GM12878 (cell line): ENCODE results near the gene DNMT3A. TPM values are rescaled to one million over a fixed set of nuclear protein-coding genes. Genes with fewer than 3 reads are reported as not detected.

Experiments
- ATAC-seq: fragments of 200-7000 bp; cut with Tn5 transposase; 3 replicates; pipeline ENCODE4 v1.9.1; 2020; ENCODE audit warnings: mild to moderate bottlenecking, moderate library complexity
- BruUV-seq: library from RNA; stranded (reverse); fragments of 400-500 nt; replicated peaks from 2 replicates; lab custom pipeline; 2021; lab: Mats Ljungman, UMichigan
- CTCF ChIA-PET: fragments of 300-600 bp; sonication (Branson Sonifier 250); formaldehyde crosslinking; extraction: SDS; loops from one replicate; lab custom pipeline; 2021; ENCODE audit warnings: inconsistent platforms; lab: Yijun Ruan, JAX
- POLR2A ChIA-PET: fragments of 350-600 bp; formaldehyde crosslinking; extraction: SDS; loops from one replicate; lab custom pipeline; 2021; ENCODE audit warnings: inconsistent platforms; lab: Charles Lee
- RAD21 ChIA-PET: fragments of 300-600 bp; sonication (Branson Sonifier 250); formaldehyde crosslinking; loops from one replicate; lab custom pipeline; 2023; ENCODE audit warnings: antibody characterized with exemption; ENCODE audit not compliant: unreplicated experiment; lab: Charles Lee
- SMC1A ChIA-PET: fragments of 300-600 bp; sonication (Branson Sonifier 250); formaldehyde crosslinking; loops from one replicate; lab custom pipeline; 2023; ENCODE audit not compliant: unreplicated experiment, uncharacterized antibody; lab: Charles Lee
- DNase-seq: peaks from one replicate; pipeline ENCODE4 v3.0.0-alpha.2; 2011; ENCODE audit warnings: low read depth, low spot score
- FAIRE-seq: peaks from 3 replicates; lab custom pipeline; 2011; peaks lifted over from hg19 to GRCh38; lab: Jason Lieb, UNC
- H2AFZ ChIP-seq: 2 replicates; pipeline ENCODE4 v1.6.0; 2011; ENCODE audit warnings: low read depth, low read length, control low read depth; ENCODE audit not compliant: control insufficient read depth
- H3K27ac ChIP-seq: 2 replicates; pipeline ENCODE4 v1.5.1; 2011; ENCODE audit warnings: control low read depth; ENCODE audit not compliant: control insufficient read depth, insufficient read depth
- H3K27me3 ChIP-seq, 2 experiments: replicated peaks in 1 of 2; 2 replicates each; pipeline versions ENCODE4 v1.6.0 to v1.6.1; 2011; ENCODE audit warnings: low read length in 1 of 2; ENCODE audit not compliant: control insufficient read depth in 2 of 2, insufficient read depth in 2 of 2
- H3K36me3 ChIP-seq, 2 experiments: 2 replicates each; pipeline ENCODE4 v1.5.1; 2011; ENCODE audit warnings: low read length in 1 of 2; ENCODE audit not compliant: control insufficient read depth in 2 of 2, insufficient read depth in 2 of 2
- H3K4me1 ChIP-seq: 2 replicates; pipeline ENCODE4 v1.6.1; 2011; ENCODE audit warnings: mild to moderate bottlenecking, low read length, moderate library complexity, mixed read lengths; ENCODE audit not compliant: control insufficient read depth, insufficient read depth
- H3K4me2 ChIP-seq: 2 replicates; pipeline ENCODE4 v1.6.0; 2011; ENCODE audit warnings: control low read depth; ENCODE audit not compliant: control insufficient read depth, insufficient read depth
- H3K4me3 ChIP-seq: fragments of 200-600 bp; sonication (generic); 2 replicates; pipeline ENCODE4 v1.5.1; 2016
- H3K79me2 ChIP-seq: 2 replicates; pipeline ENCODE4 v1.6.0; 2011; ENCODE audit warnings: low read length; ENCODE audit not compliant: control insufficient read depth, insufficient read depth
- H3K9ac ChIP-seq: 2 replicates; pipeline ENCODE4 v1.8.0; 2011; ENCODE audit warnings: low read length, control low read depth, mixed read lengths; ENCODE audit not compliant: control insufficient read depth, insufficient read depth
- H3K9me3 ChIP-seq: replicated peaks from 3 replicates; pipeline ENCODE4 v1.5.1; 2011; ENCODE audit warnings: mild to moderate bottlenecking, low read length; ENCODE audit not compliant: control insufficient read depth, insufficient read depth
- H4K20me1 ChIP-seq: 2 replicates; pipeline ENCODE4 v1.6.0; 2011; ENCODE audit not compliant: control insufficient read depth, insufficient read depth
- BCL11A ChIP-seq: IDR thresholded peaks from 2 replicates; pipeline ENCODE4 v1.6.1; 2011; ENCODE audit warnings: low read depth, low read length
- BHLHE40 ChIP-seq, 2 experiments: fragments of 450-650 bp in 1 of 2; IDR thresholded peaks; 2 replicates each; pipeline ENCODE4 v1.6.1; 2011 to 2017; ENCODE audit warnings: low read depth in 2 of 2, borderline replicate concordance in 1 of 2, improper control_type of control experiment in 1 of 2, low read length in 1 of 2, mild to moderate bottlenecking in 1 of 2
- CBX5 ChIP-seq: sonication (generic); IDR thresholded peaks from 2 replicates; pipeline ENCODE4 v1.6.1; 2016; ENCODE audit warnings: low read depth, moderate library complexity, mild to moderate bottlenecking, inconsistent platforms
- CHD1 ChIP-seq: IDR thresholded peaks from 2 replicates; pipeline ENCODE4 v1.6.1; 2012; ENCODE audit warnings: low read depth, low read length, improper control_type of control experiment
- EED ChIP-seq: sonication (generic); IDR thresholded peaks from 2 replicates; pipeline ENCODE4 v1.6.1; 2016; ENCODE audit warnings: antibody characterized with exemption, low read depth
- RB1 ChIP-seq: fragments of 450-650 bp; formaldehyde crosslinking; IDR thresholded peaks from 2 replicates; pipeline ENCODE4 v1.6.1; 2017; ENCODE audit warnings: mild to moderate bottlenecking, borderline replicate concordance
- TBL1XR1 ChIP-seq: IDR thresholded peaks from 2 replicates; pipeline ENCODE4 v1.6.1; 2012; ENCODE audit warnings: low read depth, low read length, improper control_type of control experiment
- TCF12 ChIP-seq: IDR thresholded peaks from 2 replicates; pipeline ENCODE4 v1.6.1; 2011; ENCODE audit warnings: low read depth, mild to moderate bottlenecking, low read length
- ZBED1 ChIP-seq: IDR thresholded peaks from 2 replicates; pipeline ENCODE4 v1.6.1; 2016; ENCODE audit warnings: borderline replicate concordance
- ZNF217 ChIP-seq: fragments of 450-650 bp; IDR thresholded peaks from 2 replicates; pipeline ENCODE4 v1.6.1; 2017; ENCODE audit warnings: antibody characterized with exemption, mild to moderate bottlenecking
- ZZZ3 ChIP-seq: IDR thresholded peaks from 2 replicates; pipeline ENCODE4 v1.6.1; 2011; ENCODE audit warnings: low read depth; ENCODE audit not compliant: control insufficient read depth, insufficient read length
- WGBS: methylation state at CpG from one replicate; pipeline ENCODE4 v1.1.6; 2016; ENCODE audit warnings: low lambda C conversion rate; ENCODE audit not compliant: insufficient replicate concordance, insufficient coverage; ENCODE audit errors: missing lambda C conversion rate; 5-methylcytosine and 5-hydroxymethylcytosine counted together
- in situ Hi-C: fragments of 300-500 bp; cut with MboI; formaldehyde crosslinking; loops from 9 replicates; pipeline ENCODE4 v1.14.3; 2018; ENCODE audit warnings: mixed read lengths
- intact Hi-C: fragments of 100-400 bp; cut with micrococcal nuclease; formaldehyde crosslinking; loops from one replicate; pipeline ENCODE4 v1.14.2; 2022; ENCODE audit not compliant: unreplicated experiment
- polyA plus RNA-seq, 11 experiments: library from polyadenylated mRNA; depleted of rRNA in 4 of 11; unstranded in 6 of 11; stranded (reverse) in 5 of 11; fragments of >200 nt; fragmentation: Nextera tagmentation in 4 of 11; fragmentation: Illumina TruSeq in 1 of 11; extraction: Ambion mirVana in 4 of 11; extraction: Trizol in 1 of 11; gene quantifications; 1 replicate in 1 of 11; 2 replicates in 10 of 11; pipeline versions ENCODE4 v1.2.1 to v1.2.3, GENCODE V29; 2011 to 2016; ENCODE audit warnings: inconsistent platforms in 2 of 11, missing spikeins in 2 of 11, low read depth in 1 of 11
- total RNA-seq, 4 experiments: library from RNA; depleted of rRNA in 3 of 4; stranded (reverse); fragments of >200 nt in 3 of 4; fragmentation: Illumina TruSeq in 1 of 4; extraction: Trizol in 1 of 4; gene quantifications; 2 replicates each; pipeline versions ENCODE4 v1.2.1 to v1.2.3, GENCODE V29; 2013 to 2021
- TF ChIP-seq, protein P1 (sequence below): fragments of 450-650 bp; IDR thresholded peaks from 2 replicates; pipeline ENCODE4 v1.6.1; 2016; ENCODE audit warnings: mild to moderate bottlenecking
- TF ChIP-seq, protein P2 (sequence below), 3 experiments: IDR thresholded peaks in 2 of 3; conservative IDR thresholded peaks in 1 of 3; 2 replicates each; pipeline ENCODE4 v1.5.1; 2011; ENCODE audit warnings: low read depth in 3 of 3, low read length in 3 of 3, mild to moderate bottlenecking in 3 of 3, control low read depth in 2 of 3, moderate library complexity in 2 of 3, inconsistent platforms in 1 of 3, mixed read lengths in 1 of 3; ENCODE audit not compliant: control insufficient read depth in 2 of 3, insufficient read depth in 1 of 3; ENCODE audit errors: extremely low read depth in 1 of 3
- TF ChIP-seq, protein P3 (sequence below): IDR thresholded peaks from 2 replicates; pipeline ENCODE4 v1.6.1; 2012; ENCODE audit warnings: low read depth, low read length, improper control_type of control experiment

DNMT3A gene
- total and polyA plus RNA-seq, 10 of the 15 experiments (the other 5 are each of a cell fraction or from before 2014, with no cell fraction given): 7.4 to 51.6 (median 17.4) TPM

DNA sequence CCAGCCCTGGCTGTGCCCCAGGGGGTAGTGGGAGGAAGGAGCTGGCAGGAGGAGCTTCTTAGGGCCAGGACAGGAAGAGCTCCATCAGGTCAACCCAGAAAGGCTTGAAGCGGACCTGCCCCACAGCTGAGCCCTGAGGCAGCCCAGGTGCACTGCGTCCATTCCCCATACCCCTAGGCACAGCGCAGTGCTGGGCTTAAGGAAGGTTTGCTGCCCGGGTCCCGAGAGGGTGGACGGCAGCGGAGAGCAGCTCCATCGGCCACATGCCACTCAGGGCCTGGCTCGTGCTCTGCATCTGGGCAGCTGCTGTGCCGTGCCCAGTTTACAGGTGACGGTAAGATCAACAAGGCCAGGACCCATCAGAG, 26.4 kb downstream of the DNMT3A start:
- POLR2A ChIA-PET: interaction anchor here (0.9 to 1.5 kb wide), 5 partner anchors 17 to 252 kb away, joined by 4 to 5 read pairs (median 4); no protein-coding TSS in a partner anchor
- intact Hi-C loops: no loop called here

More for the DNA sequence above, 26.4 kb downstream of the DNMT3A start:
- SMC1A ChIA-PET: interaction anchor here (0.5 to 1.7 kb wide), 11 partner anchors 9 to 267 kb away, joined by 3 to 6 read pairs (median 3); no protein-coding TSS in a partner anchor
- Histone ChIP-seq H3K27ac (peak overlapping the region; percentile 95), H3K79me2 (peaks cover 11% of the 10 kb centered on the region), H2AFZ (no peak overlapping the region), H3K27me3 (no peaks in the 10 kb centered on the region), H3K4me2 (peak overlapping the region; percentile 22; the same call in 1 of the 2 replicates), H3K9me3 (no peaks in the 10 kb centered on the region), H3K4me1 (peaks cover 35% of the 10 kb centered on the region), H3K36me3 (peaks cover 0 to 8% of the 10 kb centered on the region in 2 experiments; a peak in 3 of 4 replicates), H4K20me1 (no peaks in the 10 kb centered on the region), H3K9ac (peak overlapping the region; percentile 68; the same call in 1 of the 2 replicates), H3K4me3 (no peak overlapping the region)
- in situ Hi-C loops: no loop called here
- no TSS peak for BruUV-seq
- CTCF ChIA-PET: interaction anchor here (1.2 to 2.6 kb wide), 5 partner anchors 13 to 255 kb away, joined by 3 to 8 read pairs (median 3); no protein-coding TSS in a partner anchor
- FAIRE-seq: no peak
- no peak for TF ChIP-seq BHLHE40 (IDR thresholded peaks at IDR 0.05; ENCODE audit: borderline replicate concordance in 1 of 2, low read depth in 2 of 2, low read length in 1 of 2)
- no peak for TF ChIP-seq EED
- TF ChIP-seq, protein P1, sequence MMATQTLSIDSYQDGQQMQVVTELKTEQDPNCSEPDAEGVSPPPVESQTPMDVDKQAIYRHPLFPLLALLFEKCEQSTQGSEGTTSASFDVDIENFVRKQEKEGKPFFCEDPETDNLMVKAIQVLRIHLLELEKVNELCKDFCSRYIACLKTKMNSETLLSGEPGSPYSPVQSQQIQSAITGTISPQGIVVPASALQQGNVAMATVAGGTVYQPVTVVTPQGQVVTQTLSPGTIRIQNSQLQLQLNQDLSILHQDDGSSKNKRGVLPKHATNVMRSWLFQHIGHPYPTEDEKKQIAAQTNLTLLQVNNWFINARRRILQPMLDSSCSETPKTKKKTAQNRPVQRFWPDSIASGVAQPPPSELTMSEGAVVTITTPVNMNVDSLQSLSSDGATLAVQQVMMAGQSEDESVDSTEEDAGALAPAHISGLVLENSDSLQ: no peak
- TF ChIP-seq CHD1: no peak
- TF ChIP-seq CBX5: no peak
- no peak for TF ChIP-seq TCF12
- TF ChIP-seq BCL11A: no peak
- TF ChIP-seq, protein P2, sequence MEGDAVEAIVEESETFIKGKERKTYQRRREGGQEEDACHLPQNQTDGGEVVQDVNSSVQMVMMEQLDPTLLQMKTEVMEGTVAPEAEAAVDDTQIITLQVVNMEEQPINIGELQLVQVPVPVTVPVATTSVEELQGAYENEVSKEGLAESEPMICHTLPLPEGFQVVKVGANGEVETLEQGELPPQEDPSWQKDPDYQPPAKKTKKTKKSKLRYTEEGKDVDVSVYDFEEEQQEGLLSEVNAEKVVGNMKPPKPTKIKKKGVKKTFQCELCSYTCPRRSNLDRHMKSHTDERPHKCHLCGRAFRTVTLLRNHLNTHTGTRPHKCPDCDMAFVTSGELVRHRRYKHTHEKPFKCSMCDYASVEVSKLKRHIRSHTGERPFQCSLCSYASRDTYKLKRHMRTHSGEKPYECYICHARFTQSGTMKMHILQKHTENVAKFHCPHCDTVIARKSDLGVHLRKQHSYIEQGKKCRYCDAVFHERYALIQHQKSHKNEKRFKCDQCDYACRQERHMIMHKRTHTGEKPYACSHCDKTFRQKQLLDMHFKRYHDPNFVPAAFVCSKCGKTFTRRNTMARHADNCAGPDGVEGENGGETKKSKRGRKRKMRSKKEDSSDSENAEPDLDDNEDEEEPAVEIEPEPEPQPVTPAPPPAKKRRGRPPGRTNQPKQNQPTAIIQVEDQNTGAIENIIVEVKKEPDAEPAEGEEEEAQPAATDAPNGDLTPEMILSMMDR (IDR thresholded peaks at IDR 0.05 in 2 of 3, conservative IDR thresholded peaks at IDR 0.05 in 1 of 3; ENCODE audit: control insufficient read depth in 2 of 3, extremely low read depth in 1 of 3, insufficient read depth in 1 of 3, low read depth in 3 of 3, low read length in 3 of 3): no peak
- no peak for TF ChIP-seq ZNF217
- TF ChIP-seq, protein P3, sequence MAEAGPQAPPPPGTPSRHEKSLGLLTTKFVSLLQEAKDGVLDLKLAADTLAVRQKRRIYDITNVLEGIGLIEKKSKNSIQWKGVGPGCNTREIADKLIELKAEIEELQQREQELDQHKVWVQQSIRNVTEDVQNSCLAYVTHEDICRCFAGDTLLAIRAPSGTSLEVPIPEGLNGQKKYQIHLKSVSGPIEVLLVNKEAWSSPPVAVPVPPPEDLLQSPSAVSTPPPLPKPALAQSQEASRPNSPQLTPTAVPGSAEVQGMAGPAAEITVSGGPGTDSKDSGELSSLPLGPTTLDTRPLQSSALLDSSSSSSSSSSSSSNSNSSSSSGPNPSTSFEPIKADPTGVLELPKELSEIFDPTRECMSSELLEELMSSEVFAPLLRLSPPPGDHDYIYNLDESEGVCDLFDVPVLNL: no peak
- TF ChIP-seq ZZZ3: no peak
- TF ChIP-seq TBL1XR1: no peak
- TF ChIP-seq ZBED1: no peak
- TF ChIP-seq RB1: no peak
- peak; percentile 4; the same call in 1 of the 3 replicates for ATAC-seq
- WGBS: 96% methylated on average over 11 of the region's 11 CpGs
- DNase-seq: no peak
- RAD21 ChIA-PET: interaction anchor here (1.5 to 2.1 kb wide), 4 partner anchors 14 to 42 kb away, joined by 4 to 12 read pairs (median 8); no protein-coding TSS in a partner anchor
